GM12892 (cell line): ENCODE measurements around the gene PPM1D.
"Not testable (repeated sequence)": the region's sequence is repeated elsewhere in the genome, so short reads cannot be mapped to it uniquely, and the experiment has no call there.

Experiments used
- POLR2A ChIP-seq: IDR thresholded peaks from 2 replicates; pipeline ENCODE4 v1.6.1; 2011; ENCODE audit warnings: low read depth, low read length, control low read depth
- POLR2AphosphoS5 ChIP-seq: IDR thresholded peaks from 2 replicates; pipeline ENCODE4 v1.6.1; 2011; ENCODE audit warnings: low read depth, low read length, control low read depth

GRCh38 chr17:60668741-60669140 lies 68.7 kb downstream of the PPM1D start:
- not testable (repeated sequence) for TF ChIP-seq POLR2AphosphoS5, POLR2A
